ENCODE results near the gene SLIT3. TPM values are rescaled to one million over a fixed set of nuclear protein-coding genes. Genes with fewer than 3 reads are reported as not detected.

SLIT3 gene
- total RNA-seq, 1 experiment from 2014 or later = not detected

GRCh38 chr5:169335806-169336205, 34.9 kb upstream of the SLIT3 start:
- Histone ChIP-seq H2AFZ (ENCODE audit: low read length) (no peak overlapping the region), H3K4me3 (ENCODE audit: low read length) (no peak overlapping the region), H3K9me2 (replicated peaks; ENCODE audit: insufficient read depth, low read length) (no peaks in the 10 kb centered on the region), H3K4me2 (ENCODE audit: low read depth, low read length, poor library complexity, severe bottlenecking) (no peak overlapping the region), H3K27ac (ENCODE audit: low read length) (no peak overlapping the region), H4K20me1 (ENCODE audit: insufficient read depth, low read depth, low read length) (no peaks in the 10 kb centered on the region), H3K9ac (ENCODE audit: low read length) (no peak overlapping the region), H3K9me3 (ENCODE audit: low read length) (no peaks in the 10 kb centered on the region), H3K79me2 (ENCODE audit: low read length) (no peaks in the 10 kb centered on the region), H3K4me1 (ENCODE audit: low read length) (no peaks in the 10 kb centered on the region), H3K36me3 (ENCODE audit: insufficient read depth, low read length) (no peaks in the 10 kb centered on the region), H3K27me3 (ENCODE audit: low read length) (no peaks in the 10 kb centered on the region)
- DNase-seq = no peak

GRCh38 chr5:169333518-169333917, 32.6 kb upstream of the SLIT3 start:
- no peak overlapping the region for H2AFZ ChIP-seq (ENCODE audit: low read length)
- no peak overlapping the region for H3K4me3 ChIP-seq (ENCODE audit: low read length)

GRCh38 chr5:169331292-169331852, 30.4 kb upstream of the SLIT3 start:
- Histone ChIP-seq H3K79me2 (ENCODE audit: low read length) (no peaks in the 10 kb centered on the region), H4K20me1 (ENCODE audit: insufficient read depth, low read depth, low read length) (0 out of 2 replicates have a peak, but pooled peaks cover 4% of the 10 kb centered on the region), H3K4me1 (ENCODE audit: low read length) (no peaks in the 10 kb centered on the region), H3K36me3 (ENCODE audit: insufficient read depth, low read length) (no peaks in the 10 kb centered on the region), H3K27ac (ENCODE audit: low read length) (no peak overlapping the region), H3K9me3 (ENCODE audit: low read length) (no peaks in the 10 kb centered on the region), H2AFZ (ENCODE audit: low read length) (no peak overlapping the region), H3K9ac (ENCODE audit: low read length) (no peak overlapping the region), H3K4me3 (ENCODE audit: low read length) (no peak overlapping the region), H3K4me2 (ENCODE audit: low read depth, low read length, poor library complexity, severe bottlenecking) (no peak overlapping the region), H3K27me3 (ENCODE audit: low read length) (no peaks in the 10 kb centered on the region), H3K9me2 (replicated peaks; ENCODE audit: insufficient read depth, low read length) (no peaks in the 10 kb centered on the region)
- no peak for DNase-seq

More at GRCh38 chr5:169333518-169333917, 32.6 kb upstream of the SLIT3 start:
- H3K9me2 ChIP-seq (replicated peaks; ENCODE audit: insufficient read depth, low read length) = no peaks in the 10 kb centered on the region
- no peaks in the 10 kb centered on the region for H3K79me2 ChIP-seq (ENCODE audit: low read length)
- H3K4me2 ChIP-seq (ENCODE audit: low read depth, low read length, poor library complexity, severe bottlenecking) = no peak overlapping the region
- no peak for DNase-seq
- H3K27me3 ChIP-seq (ENCODE audit: low read length) = no peaks in the 10 kb centered on the region
- H3K9ac ChIP-seq (ENCODE audit: low read length) = no peak overlapping the region
- no peak overlapping the region for H3K27ac ChIP-seq (ENCODE audit: low read length)
- no peaks in the 10 kb centered on the region for H3K9me3 ChIP-seq (ENCODE audit: low read length)
- H3K36me3 ChIP-seq (ENCODE audit: insufficient read depth, low read length) = no peaks in the 10 kb centered on the region
- H4K20me1 ChIP-seq (ENCODE audit: insufficient read depth, low read depth, low read length) = 0 out of 2 replicates have a peak, but pooled peaks cover under 1% of the 10 kb centered on the region
- no peaks in the 10 kb centered on the region for H3K4me1 ChIP-seq (ENCODE audit: low read length)

GRCh38 chr5:169328401-169328800, 27.5 kb upstream of the SLIT3 start:
- no peak for DNase-seq
- H3K9me2 ChIP-seq (replicated peaks; ENCODE audit: insufficient read depth, low read length) = no peaks in the 10 kb centered on the region
- H3K4me2 ChIP-seq (ENCODE audit: low read depth, low read length, poor library complexity, severe bottlenecking) = no peak overlapping the region
- 0 out of 2 replicates have a peak, but pooled peaks cover 4% of the 10 kb centered on the region for H4K20me1 ChIP-seq (ENCODE audit: insufficient read depth, low read depth, low read length)
- no peaks in the 10 kb centered on the region for H3K36me3 ChIP-seq (ENCODE audit: insufficient read depth, low read length)
- H3K27ac ChIP-seq (ENCODE audit: low read length) = no peak overlapping the region
- no peaks in the 10 kb centered on the region for H3K27me3 ChIP-seq (ENCODE audit: low read length)
- no peaks in the 10 kb centered on the region for H3K9me3 ChIP-seq (ENCODE audit: low read length)
- H3K4me3 ChIP-seq (ENCODE audit: low read length) = no peak overlapping the region
- no peaks in the 10 kb centered on the region for H3K79me2 ChIP-seq (ENCODE audit: low read length)
- no peaks in the 10 kb centered on the region for H3K4me1 ChIP-seq (ENCODE audit: low read length)
- H2AFZ ChIP-seq (ENCODE audit: low read length) = no peak overlapping the region
- H3K9ac ChIP-seq (ENCODE audit: low read length) = no peak overlapping the region

GRCh38 chr5:169325273-169325672, 24.3 kb upstream of the SLIT3 start:
- Histone ChIP-seq H3K4me1 (ENCODE audit: low read length) (no peaks in the 10 kb centered on the region), H3K4me2 (ENCODE audit: low read depth, low read length, poor library complexity, severe bottlenecking) (no peak overlapping the region), H3K27me3 (ENCODE audit: low read length) (no peaks in the 10 kb centered on the region), H2AFZ (ENCODE audit: low read length) (no peak overlapping the region), H3K9ac (ENCODE audit: low read length) (no peak overlapping the region), H3K79me2 (ENCODE audit: low read length) (no peaks in the 10 kb centered on the region), H4K20me1 (ENCODE audit: insufficient read depth, low read depth, low read length) (0 out of 2 replicates have a peak, but pooled peaks cover 4% of the 10 kb centered on the region), H3K27ac (ENCODE audit: low read length) (no peak overlapping the region), H3K9me3 (ENCODE audit: low read length) (no peaks in the 10 kb centered on the region), H3K36me3 (ENCODE audit: insufficient read depth, low read length) (no peaks in the 10 kb centered on the region), H3K4me3 (ENCODE audit: low read length) (no peak overlapping the region), H3K9me2 (replicated peaks; ENCODE audit: insufficient read depth, low read length) (no peaks in the 10 kb centered on the region)
- no peak for DNase-seq

GRCh38 chr5:169318556-169318955, 17.6 kb upstream of the SLIT3 start:
- no peak overlapping the region for H2AFZ ChIP-seq (ENCODE audit: low read length)
- no peaks in the 10 kb centered on the region for H3K9me3 ChIP-seq (ENCODE audit: low read length)
- no peaks in the 10 kb centered on the region for H3K79me2 ChIP-seq (ENCODE audit: low read length)
- no peaks in the 10 kb centered on the region for H4K20me1 ChIP-seq (ENCODE audit: insufficient read depth, low read depth, low read length)
- H3K27me3 ChIP-seq (ENCODE audit: low read length) = no peaks in the 10 kb centered on the region
- no peak overlapping the region for H3K4me2 ChIP-seq (ENCODE audit: low read depth, low read length, poor library complexity, severe bottlenecking)
- no peaks in the 10 kb centered on the region for H3K4me1 ChIP-seq (ENCODE audit: low read length)
- no peak overlapping the region for H3K27ac ChIP-seq (ENCODE audit: low read length)
- no peak for DNase-seq
- H3K36me3 ChIP-seq (ENCODE audit: insufficient read depth, low read length) = no peaks in the 10 kb centered on the region
- no peaks in the 10 kb centered on the region for H3K9me2 ChIP-seq (replicated peaks; ENCODE audit: insufficient read depth, low read length)
- H3K9ac ChIP-seq (ENCODE audit: low read length) = no peak overlapping the region
- no peak overlapping the region for H3K4me3 ChIP-seq (ENCODE audit: low read length)

- no peaks in the 10 kb centered on the region for H3K27me3 ChIP-seq (ENCODE audit: low read length)
- DNase-seq = no peak
Observed at GRCh38 chr5:169307646-169308045, 6.7 kb upstream of the SLIT3 start.

GRCh38 chr5:169305366-169305765, 4.4 kb upstream of the SLIT3 start:
- Histone ChIP-seq H4K20me1 (ENCODE audit: insufficient read depth, low read depth, low read length) (no peaks in the 10 kb centered on the region), H3K9me3 (ENCODE audit: low read length) (no peaks in the 10 kb centered on the region)

More at GRCh38 chr5:169307646-169308045, 6.7 kb upstream of the SLIT3 start:
- H3K36me3 ChIP-seq (ENCODE audit: insufficient read depth, low read length) = no peaks in the 10 kb centered on the region
- no peaks in the 10 kb centered on the region for H4K20me1 ChIP-seq (ENCODE audit: insufficient read depth, low read depth, low read length)
- no peaks in the 10 kb centered on the region for H3K79me2 ChIP-seq (ENCODE audit: low read length)
- H3K9ac ChIP-seq (ENCODE audit: low read length) = no peak overlapping the region
- H3K4me3 ChIP-seq (ENCODE audit: low read length) = no peak overlapping the region
- no peak overlapping the region for H3K4me2 ChIP-seq (ENCODE audit: low read depth, low read length, poor library complexity, severe bottlenecking)
- no peaks in the 10 kb centered on the region for H3K4me1 ChIP-seq (ENCODE audit: low read length)
- no peak overlapping the region for H3K27ac ChIP-seq (ENCODE audit: low read length)
- no peaks in the 10 kb centered on the region for H3K9me2 ChIP-seq (replicated peaks; ENCODE audit: insufficient read depth, low read length)
- no peak overlapping the region for H2AFZ ChIP-seq (ENCODE audit: low read length)
- no peaks in the 10 kb centered on the region for H3K9me3 ChIP-seq (ENCODE audit: low read length)

More at GRCh38 chr5:169305366-169305765, 4.4 kb upstream of the SLIT3 start:
- Histone ChIP-seq H3K27me3 (ENCODE audit: low read length) (no peaks in the 10 kb centered on the region), H3K9ac (ENCODE audit: low read length) (no peak overlapping the region), H3K9me2 (replicated peaks; ENCODE audit: insufficient read depth, low read length) (no peaks in the 10 kb centered on the region), H3K36me3 (ENCODE audit: insufficient read depth, low read length) (no peaks in the 10 kb centered on the region), H3K27ac (ENCODE audit: low read length) (no peak overlapping the region), H3K79me2 (ENCODE audit: low read length) (no peaks in the 10 kb centered on the region), H3K4me2 (ENCODE audit: low read depth, low read length, poor library complexity, severe bottlenecking) (no peak overlapping the region), H3K4me3 (ENCODE audit: low read length) (no peak overlapping the region), H3K4me1 (ENCODE audit: low read length) (no peaks in the 10 kb centered on the region), H2AFZ (ENCODE audit: low read length) (no peak overlapping the region)
- no peak for DNase-seq

All from Karpas-422 (cell line).